NB4 (cell line): ENCODE measurements around the gene ERN2.

Source experiments
- MAX ChIP-seq: IDR thresholded peaks from 2 replicates; pipeline ENCODE4 v1.6.1; 2011; ENCODE audit warnings: low read depth, low read length
- MYC ChIP-seq: IDR thresholded peaks from 2 replicates; pipeline ENCODE4 v1.6.1; 2011; ENCODE audit warnings: low read depth, low read length
- POLR2A ChIP-seq: IDR thresholded peaks from 2 replicates; pipeline ENCODE4 v1.6.1; 2011; ENCODE audit warnings: mild to moderate bottlenecking; ENCODE audit not compliant: insufficient read length; ENCODE audit errors: extremely low read depth
- TF ChIP-seq, protein P1 (sequence below): IDR thresholded peaks from one replicate; pipeline ENCODE4 v1.5.1; 2012; ENCODE audit warnings: low read depth, low read length

DNA sequence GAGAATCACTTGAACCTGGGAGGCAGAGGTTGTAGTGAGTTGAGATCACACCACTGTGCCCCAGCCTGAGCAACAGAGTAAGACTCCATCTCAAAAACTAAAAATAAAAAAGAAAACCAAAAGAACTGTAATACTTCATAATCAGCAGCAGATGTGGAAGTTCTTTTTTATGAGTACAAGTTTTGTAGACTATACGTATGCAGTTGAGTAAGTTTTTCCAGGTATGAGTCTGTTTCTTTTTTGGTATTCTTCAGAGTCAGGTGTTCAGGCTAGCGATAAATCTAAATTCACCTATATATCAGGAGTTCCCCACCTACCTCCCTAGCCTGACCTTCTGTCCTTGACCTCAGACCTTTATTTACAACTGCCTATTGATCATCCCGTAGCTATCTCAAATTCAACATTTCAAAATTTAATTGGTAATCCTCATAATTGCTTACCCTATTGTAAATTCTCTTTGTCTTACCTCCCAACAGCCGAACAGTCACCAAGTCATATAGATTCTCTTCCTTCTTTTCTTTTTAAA lies 61.0 kb downstream of the ERN2 start:
- TF ChIP-seq POLR2A (no peak), MAX (no peak), MYC (no peak)
- TF ChIP-seq, protein P1, sequence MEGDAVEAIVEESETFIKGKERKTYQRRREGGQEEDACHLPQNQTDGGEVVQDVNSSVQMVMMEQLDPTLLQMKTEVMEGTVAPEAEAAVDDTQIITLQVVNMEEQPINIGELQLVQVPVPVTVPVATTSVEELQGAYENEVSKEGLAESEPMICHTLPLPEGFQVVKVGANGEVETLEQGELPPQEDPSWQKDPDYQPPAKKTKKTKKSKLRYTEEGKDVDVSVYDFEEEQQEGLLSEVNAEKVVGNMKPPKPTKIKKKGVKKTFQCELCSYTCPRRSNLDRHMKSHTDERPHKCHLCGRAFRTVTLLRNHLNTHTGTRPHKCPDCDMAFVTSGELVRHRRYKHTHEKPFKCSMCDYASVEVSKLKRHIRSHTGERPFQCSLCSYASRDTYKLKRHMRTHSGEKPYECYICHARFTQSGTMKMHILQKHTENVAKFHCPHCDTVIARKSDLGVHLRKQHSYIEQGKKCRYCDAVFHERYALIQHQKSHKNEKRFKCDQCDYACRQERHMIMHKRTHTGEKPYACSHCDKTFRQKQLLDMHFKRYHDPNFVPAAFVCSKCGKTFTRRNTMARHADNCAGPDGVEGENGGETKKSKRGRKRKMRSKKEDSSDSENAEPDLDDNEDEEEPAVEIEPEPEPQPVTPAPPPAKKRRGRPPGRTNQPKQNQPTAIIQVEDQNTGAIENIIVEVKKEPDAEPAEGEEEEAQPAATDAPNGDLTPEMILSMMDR, result no peak
